Activated CD4-positive, alpha-beta T cell treated with anti-CD3 and anti-CD28 coated beads, Interleukin-2, amount 50 U/mL, for 4 hours (primary cell): ENCODE measurements around the gene RNF144A.

Experiments used
- DNase-seq, 2 experiments: peaks; one replicate each; pipeline ENCODE4 v3.0.0-alpha.2; 2020

Gene RNF144A

DNA sequence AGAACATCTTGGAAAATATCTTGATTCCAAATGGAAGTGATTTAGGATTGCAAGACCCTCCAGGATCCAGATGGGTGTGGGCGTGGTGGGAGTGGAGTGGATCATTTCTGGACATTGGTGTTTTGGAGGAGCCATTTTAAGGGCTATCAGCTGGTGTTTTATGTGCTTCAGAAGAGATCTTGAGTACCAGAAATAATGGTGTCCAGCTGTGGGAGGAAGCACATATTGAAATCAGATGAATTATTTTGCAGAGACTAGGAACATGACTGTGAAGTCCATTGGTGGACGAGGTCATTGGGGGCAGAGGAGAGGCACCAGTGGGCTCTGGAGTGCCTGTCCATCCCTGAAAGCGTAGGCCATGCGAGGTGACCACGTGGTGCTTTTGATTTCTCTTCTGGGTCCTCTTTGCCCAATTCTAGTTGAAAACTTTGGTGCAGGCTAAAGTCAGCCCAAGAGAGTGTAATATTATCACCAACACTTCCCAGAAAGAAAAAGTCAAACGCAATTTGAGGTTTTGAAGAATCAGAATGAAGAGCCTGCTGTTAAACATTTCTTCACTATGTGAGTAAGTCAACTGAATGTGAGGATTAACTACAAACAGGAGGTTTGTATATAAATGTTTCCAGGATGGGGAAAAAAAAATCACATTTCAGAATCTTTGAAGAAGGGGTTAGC, 31.6 kb downstream of the RNF144A start:
- DNase-seq, result no peak

DNA sequence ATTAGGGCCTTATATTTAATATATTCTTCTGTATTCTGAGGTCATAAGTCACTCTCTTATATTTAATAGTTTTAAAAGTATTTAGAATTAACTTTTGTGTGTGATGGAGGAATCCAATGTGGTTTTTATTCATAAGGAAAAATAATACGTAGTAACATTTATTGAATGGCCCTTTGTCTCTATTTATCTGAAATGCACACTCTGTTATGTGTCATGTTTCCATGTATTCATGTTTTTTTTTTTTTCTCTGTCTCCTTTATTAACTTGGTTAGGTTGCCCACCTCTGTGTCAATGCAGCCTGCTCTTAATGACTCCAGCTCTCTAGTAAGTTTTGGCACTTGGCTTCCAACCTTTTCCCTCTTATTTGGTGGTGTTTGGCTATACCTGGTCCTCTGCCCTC, 33.8 kb downstream of the RNF144A start:
- DNase-seq, result no peak

- no peak for DNase-seq
Observed at GRCh38 chr2:6952101-6952500, 34.9 kb downstream of the RNF144A start.

- DNase-seq, result no peak
Observed at GRCh38 chr2:6954586-6954985, 37.4 kb downstream of the RNF144A start.

- no peak for DNase-seq
Observed at GRCh38 chr2:6955511-6956136, 38.4 kb downstream of the RNF144A start.

GRCh38 chr2:6956566-6956965, 39.4 kb downstream of the RNF144A start:
- no peak for DNase-seq

DNA sequence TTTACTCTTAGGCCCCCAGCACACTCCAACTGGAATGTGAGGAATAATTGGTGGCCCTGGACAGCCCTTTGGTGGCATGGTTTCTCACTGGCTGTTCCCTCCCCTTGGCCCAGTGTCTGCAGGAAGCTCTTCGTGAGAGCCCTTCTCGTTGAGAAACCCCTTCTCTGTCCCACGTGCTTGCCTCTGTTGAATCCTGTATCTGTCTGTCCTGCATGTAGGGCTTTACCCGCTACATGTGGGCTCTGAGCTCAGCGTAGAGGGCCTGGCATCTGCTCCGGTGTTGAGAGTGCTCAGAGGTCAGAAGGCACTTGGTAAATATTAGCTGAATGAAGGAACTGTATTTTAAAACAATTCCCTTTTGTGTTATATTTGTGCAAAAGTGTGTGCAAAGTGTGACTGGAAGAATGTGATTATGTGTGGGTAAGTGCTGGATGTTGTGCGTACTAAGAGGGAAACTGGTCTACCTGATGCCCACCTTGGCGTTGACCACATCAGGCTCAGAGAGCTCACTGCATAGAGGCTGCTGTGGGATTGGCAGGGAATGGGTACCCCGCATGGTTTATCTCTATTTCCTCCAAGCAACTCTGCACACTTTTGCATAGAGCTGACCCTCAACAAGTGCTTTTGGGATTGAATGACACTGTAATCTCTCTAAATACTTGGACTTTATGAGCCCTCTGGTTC, 40.0 kb downstream of the RNF144A start:
- DNase-seq, result no peak

GRCh38 chr2:6957910-6958615, 40.9 kb downstream of the RNF144A start:
- no peak for DNase-seq

DNA sequence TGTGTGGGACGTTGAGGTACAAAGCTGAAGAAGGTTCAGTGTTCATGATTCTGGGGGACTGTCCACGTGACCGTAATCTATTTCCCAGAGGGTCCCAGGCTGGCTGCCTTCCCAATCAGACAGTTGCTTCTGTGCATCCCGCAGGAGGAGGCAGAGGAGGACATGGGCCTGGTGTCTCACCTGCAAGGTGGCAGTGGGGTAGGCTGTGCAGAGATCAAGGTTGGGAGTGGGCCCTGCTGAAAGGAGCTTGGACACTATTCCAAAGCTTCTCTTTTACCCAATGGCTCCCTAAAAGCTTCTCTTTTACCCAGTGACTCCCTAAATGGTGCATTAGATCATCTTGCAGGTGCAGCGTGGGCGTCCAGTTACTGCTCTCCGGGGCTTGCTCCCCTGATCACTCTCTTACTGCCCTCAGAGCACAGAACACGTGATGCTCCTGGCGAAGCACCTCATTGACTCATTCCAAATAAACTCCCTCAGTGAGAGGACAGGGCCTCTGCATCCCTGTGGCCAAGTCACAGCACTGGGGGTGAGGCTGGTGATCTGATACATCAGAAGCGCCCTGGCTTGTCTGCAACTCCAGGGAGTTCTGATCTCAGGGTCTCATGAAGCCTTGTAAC, 41.5 kb downstream of the RNF144A start:
- no peak for DNase-seq

DNA sequence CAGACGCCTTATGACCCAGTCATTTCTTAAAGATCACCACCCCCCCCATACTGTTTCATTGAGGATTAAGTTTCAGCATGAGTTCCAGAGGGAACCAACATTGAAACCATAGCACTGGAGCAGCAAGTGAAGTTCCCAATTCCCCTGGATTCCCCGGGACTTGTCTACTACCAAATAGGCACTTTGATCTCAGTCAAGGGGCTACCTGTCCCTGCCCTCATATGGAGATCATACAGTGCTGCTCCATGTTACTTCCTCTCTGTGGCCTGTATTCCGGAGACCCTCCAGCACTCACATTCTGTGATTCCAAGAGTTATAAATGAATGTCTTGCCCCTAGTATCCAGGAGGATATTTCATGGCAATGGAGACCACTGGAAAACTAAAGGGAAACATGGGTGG, 42.5 kb downstream of the RNF144A start:
- no peak for DNase-seq

DNA sequence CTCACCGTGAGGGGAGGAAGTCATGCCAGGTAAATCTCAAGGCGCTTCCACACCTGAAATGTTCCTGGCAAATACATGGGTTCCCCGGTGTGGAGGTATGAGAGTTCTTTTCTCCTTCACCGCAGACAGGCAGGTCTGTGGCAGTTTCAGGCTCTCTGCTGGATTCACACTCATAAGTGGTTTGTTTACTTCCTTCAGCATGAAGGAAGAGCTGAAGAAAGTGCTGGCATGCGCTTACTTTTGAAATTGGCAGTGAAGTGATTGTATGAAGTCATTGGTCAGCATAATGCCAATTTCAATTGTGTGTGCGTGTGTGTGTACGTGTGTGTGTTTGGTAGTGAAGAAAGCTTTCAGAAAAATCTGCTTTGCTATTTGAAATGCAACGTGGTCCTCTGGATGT, 43.4 kb downstream of the RNF144A start:
- DNase-seq, result no peak

- no peak for DNase-seq
Observed at GRCh38 chr2:6963727-6964126, 46.5 kb downstream of the RNF144A start.

DNA sequence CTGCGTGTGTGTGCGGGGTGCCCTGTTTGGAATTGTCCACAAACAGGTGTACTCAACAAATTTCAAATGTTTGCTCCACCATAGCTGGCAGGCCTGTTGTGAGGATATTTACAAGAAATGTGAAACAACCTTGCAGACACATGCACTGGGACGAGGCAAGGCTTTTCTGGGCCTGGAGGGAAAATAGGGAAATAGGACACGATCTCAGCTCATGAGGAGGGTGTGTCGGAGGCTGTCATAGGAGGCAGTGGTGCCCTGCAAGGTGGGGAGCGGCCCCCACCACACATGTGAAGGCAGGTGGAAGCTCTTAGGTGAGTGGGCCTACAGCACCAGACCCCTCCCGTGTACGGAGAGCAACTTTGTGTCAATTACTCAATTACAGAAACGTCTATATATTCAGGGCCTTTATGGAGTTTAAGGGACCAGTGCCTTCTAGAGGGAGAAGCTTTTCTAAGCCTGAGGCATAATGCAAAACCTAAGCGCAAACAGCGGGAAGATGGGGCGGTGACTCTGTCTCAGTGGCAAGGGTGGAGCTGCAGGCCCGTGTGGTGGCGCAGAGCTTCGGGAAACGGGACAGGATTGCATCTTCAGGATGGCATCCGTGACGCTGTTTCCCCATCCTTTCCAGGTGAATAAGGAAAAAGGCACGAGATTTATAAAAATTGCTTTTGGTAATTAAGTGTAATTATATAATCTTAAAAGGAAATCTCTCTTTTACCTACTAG, 48.0 kb downstream of the RNF144A start:
- no peak for DNase-seq

- no peak for DNase-seq
Observed at GRCh38 chr2:6966446-6966940, 49.3 kb downstream of the RNF144A start.

GRCh38 chr2:6967301-6967700, 50.1 kb downstream of the RNF144A start:
- no peak for DNase-seq

DNA sequence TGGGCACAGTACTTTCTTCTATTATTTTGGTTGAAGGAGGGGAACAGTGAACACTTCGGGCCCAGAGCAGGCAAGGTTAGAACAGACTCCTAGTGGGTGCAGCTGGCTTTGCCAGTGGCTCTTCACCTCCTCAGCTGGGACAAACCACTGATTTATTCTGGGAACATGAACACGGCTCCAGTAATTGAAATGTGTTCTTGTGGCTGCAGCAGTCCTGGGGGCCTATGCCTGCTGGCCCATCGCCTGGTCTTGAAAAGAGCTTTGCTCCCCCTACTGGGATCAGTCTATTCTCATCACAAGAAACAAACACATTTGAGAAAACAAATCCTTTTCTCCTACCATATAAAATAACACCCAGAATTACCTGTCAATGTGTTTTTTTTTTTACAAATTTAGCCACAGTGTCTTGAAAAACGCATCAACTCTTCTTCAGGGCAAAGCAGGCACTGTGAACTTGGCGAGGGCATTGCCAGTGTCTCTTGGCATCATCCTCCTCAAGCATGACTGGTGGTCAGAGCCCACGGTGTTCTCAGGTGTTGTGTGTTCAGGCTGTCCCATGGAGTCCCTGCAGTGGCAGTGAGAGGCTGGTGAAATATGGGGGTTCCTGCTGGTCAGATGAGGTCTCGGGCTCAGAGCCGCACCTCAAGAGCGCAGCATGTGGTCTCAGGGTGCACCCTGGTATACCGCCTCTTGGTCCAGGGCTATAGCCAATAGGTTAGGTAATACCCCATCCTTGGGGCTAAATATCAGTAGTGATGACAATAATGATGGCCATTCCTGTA, 51.3 kb downstream of the RNF144A start:
- DNase-seq, result no peak

GRCh38 chr2:6970551-6970950, 53.3 kb downstream of the RNF144A start:
- DNase-seq, result no peak

GRCh38 chr2:6970976-6971480, 53.8 kb downstream of the RNF144A start:
- no peak for DNase-seq

DNA sequence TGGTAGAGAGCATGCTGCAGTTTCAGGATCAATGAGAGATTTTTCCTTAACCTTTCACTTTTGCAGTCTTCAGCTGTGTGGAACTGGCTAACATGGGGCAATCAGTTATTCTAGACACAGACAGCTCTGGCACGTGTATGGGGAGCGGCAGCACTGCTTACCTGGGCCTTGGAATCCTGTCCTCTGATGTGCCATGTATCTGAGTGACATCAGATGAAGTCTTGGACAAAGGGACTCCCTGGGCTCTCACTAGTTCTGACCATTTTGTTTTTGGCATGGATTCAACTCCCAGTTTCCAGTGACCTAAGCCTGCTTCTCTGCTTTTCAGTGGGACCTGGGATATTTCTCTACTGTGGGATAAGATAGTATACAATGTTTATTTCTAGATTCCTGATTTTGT, 54.3 kb downstream of the RNF144A start:
- no peak for DNase-seq

- no peak for DNase-seq
Observed at GRCh38 chr2:6972067-6972710, 55.0 kb downstream of the RNF144A start.
